ENCODE measurements around the gene MAPKAPK3. TPM values are rescaled to one million over a fixed set of nuclear protein-coding genes. Genes with fewer than 3 reads are reported as not detected.
A peak's percentile ranks its signal among the peaks of the same experiment; 100 is the strongest.

The MAPKAPK3 gene
- polyA plus RNA-seq, 1 donor = 29.5 TPM

DNA sequence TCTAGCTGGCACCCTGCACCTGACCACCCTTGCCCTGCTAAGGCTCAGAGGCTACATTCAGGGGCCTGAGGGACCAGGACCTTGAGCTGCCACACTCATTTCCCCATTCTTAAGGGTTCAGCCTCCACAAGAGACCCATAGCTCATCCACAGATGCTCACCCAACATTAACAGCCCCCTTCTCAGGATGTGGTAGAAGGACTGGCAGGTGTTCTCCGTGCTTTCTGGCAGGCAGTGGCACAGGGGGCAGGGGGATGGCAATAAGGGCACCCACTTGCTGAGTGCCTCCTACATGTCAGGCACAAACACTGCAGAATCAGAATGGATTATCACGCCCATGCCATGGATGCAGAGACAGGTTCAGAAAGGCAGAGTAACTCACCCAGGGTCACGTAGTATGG lies 9.4 kb downstream of the MAPKAPK3 start:
- no peak for DNase-seq (ENCODE audit: low read depth)

DNA sequence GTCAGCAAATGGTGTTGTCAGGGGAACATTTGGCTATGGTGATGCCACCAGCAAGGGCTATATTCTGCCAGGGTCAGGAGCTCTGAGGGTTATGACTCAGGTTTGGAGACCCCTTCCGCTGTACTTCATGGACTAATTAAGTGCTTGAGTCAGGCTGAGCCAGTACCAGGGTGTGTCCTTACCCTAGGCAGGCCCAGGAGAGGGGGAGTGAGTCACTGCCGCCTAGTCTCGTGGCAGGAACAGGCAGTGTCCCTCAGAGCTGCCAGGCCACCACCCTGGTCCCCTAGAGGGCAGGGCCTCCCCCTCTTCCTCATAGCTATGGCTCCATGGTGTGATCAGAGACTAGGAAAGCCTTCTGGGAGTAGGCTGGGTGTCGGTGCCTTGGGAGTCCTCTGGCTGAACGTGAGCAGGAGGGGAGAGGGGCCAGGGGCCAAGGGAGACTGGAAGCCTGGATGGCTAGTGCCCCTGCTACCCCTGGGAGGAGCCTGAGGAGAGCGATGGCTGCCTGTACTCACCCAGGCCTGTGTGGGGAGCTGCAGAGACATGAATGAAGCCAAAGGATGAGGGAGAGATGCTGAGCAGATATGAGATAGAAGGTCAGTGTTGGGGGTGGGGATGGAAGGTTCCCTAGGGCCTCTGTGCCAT lies 10.6 kb downstream of the MAPKAPK3 start:
- DNase-seq (ENCODE audit: low read depth) = no peak

DNA sequence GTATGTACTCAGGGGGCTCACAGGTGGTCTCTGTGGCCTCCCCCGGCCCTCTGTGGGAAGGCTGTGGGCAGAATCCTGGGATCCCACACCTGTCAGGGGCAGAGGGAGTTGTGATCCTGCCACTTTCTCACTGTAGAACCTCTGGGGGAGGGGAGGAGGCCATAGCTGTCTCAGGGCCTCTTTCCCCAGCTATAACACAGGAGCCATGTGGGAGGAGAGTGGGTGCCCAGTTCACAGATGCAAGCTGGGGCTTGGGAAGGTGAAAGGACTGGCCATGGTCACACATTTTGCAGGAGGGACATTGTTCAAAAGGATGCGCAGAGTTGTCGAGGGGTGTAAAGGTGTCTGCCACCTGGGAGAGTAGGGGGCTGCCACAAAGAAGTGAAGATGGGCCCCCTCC lies 11.7 kb downstream of the MAPKAPK3 start:
- no peak for DNase-seq (ENCODE audit: low read depth)

DNA sequence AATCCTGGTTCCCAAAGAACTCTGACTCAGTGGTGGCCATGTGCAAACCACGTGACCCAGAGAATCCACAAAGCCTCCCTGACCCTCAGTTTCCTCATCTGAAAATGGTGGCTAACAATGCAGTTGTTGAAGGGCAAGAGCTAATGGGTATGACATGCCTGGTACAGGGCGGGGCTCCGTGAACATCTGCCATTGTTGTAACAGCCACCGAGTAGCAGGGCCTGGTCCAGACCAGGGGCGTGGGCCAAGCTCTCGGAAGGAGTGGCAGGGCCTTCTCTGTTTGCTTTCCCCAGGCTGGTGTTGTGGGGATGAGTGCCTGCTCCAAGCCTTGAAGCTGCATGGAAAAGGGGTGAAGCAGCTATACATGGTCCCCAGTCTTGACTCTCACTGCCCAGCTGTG lies 13.4 kb downstream of the MAPKAPK3 start:
- no peak for DNase-seq (ENCODE audit: low read depth)

DNA sequence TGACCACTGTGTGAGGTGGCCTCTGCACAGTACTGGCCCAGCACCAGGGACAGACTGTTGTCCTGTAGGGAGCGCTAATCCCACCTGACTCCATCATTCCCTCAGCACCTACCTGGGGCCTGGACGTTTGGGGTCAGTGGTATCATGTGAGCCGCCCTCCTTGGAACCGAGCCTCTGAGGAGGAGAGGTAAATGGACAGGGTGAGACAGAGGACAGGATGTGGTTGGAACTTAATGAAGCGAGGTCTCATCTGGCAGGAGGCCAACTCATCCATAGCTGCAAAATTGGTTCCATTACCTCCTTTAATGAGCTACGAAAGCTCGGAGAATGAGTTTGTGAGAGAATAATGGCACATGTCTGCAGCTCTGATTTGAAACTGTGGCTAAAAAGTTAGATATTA lies 13.9 kb downstream of the MAPKAPK3 start:
- no peak for DNase-seq (ENCODE audit: low read depth)

DNA sequence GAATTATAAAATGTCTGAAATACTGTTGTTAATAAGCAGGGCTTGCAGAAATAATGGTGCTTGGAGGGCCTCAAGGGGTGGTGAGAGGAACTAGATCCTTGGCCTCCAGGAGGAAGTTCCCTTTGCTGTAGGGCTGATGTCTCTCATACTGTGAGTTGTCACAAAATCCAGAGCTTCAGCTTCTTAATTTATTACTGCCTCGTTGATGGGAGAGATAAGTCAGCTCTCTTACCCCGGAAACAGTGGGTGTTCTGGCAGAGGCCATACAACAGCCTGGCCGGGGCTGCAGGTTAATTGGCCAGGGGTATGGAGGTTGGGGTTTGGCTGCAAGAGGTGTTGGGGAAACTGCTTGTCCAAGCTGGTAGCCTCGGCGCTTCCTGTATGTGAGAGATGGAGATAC lies 15.5 kb downstream of the MAPKAPK3 start:
- DNase-seq (ENCODE audit: low read depth) = no peak

DNA sequence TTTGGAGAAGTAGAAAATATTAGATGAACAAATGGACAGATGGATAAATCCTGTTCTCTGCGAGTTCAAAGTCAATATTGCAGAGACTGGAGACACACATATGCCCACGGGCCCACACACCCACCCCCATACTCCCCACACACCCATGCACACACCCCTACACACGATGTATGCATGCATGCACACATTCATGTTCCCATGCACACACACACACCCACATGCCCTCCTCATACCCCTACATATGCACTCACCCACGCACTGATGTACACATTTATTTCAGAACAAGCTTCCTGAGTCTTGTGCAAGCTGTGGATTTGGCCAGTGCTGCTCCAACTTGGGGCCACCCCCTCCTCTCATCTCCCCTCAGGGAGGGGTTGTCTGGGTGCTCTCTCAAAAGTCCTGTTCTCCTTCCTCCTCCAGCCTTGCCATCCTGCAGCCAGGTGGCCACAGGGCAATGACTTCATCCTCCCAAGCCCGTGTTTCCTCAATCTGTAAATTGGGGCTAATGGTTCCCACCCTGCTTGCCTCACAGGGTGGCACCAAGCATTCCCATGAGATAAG lies 16.4 kb downstream of the MAPKAPK3 start:
- DNase-seq (ENCODE audit: low read depth) = no peak

DNA sequence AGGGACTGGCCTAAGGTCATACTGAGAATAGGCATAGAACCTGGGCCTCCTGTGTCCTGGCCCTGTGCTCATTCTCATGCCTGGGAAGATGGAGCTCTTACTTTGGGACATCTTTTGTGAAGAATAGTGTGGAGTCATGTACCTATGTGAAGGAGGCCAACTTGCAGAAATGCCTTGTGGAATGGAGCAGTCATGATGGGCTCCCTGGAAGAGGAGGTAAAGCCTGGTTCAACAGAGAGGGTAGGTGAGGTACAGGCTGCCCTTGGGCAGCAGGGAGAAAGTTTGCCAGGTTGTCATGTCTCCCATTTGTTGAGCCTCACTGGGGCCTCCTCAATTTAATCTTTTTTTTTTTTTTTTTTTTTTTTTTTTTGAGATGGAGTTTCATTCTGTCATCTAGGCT lies 18.1 kb downstream of the MAPKAPK3 start:
- DNase-seq (ENCODE audit: low read depth) = no peak

DNA sequence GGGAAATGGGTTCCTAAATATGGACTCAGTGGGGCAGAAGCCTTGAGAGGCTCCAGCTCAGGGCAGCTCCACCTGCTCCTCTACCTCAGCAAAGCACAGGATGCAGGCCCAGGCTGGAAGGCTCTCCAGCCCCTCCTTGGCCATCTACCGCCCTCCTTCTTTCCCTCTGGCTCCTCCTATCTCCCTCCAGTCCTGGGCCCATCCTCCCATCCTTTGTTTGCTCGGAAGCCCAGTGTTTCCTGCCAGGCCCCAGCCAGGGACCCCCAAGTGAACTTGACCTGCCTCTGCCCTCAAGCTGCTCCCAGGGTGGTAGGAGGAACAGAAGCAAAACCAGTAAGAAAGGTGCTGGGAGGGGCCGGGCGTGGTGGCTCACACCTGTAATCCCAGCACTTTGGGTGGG lies 20.1 kb downstream of the MAPKAPK3 start:
- DNase-seq (ENCODE audit: low read depth) = no peak

DNA sequence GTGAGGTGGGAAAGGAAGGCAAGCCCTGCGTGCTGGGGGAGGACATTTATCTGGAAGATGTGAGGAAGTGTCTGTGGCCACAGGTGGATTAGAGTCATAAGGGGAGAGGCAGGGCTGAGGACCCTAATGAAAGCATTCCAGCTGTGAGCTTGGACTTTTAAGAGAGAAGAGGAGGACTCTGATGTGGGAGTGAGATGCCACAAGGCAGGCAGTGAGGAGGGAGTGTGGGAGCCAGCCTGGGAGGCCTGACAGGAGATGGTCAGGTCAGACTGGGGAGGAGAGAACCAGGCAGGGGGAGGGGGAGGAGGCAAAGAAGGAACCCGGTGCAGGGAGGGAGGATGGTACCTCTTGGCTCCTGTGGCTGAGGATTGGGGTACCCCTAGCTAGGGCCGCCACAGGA lies 21.0 kb downstream of the MAPKAPK3 start:
- DNase-seq (ENCODE audit: low read depth) = no peak

DNA sequence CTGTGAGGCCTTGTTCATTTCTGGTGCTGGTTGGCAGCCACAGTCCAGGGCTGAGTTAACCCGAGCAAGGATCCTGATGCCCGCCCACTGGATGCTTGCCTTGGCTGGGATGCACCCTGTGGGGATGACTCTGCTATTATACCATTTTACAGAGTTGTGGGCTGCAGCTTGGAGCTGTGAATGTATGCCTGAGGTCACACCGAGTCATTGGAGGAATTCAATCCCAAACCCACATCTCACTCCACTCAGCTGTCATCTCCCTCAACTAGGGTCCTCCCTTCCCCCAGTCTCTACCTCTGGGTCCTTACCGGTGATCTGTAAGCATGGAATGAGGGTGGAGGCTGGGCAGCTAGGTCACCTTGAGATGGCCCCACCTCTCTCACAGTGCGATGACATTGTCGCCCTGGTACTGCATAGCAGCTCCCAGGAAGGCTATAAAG lies 22.1 kb downstream of the MAPKAPK3 start:
- no peak for DNase-seq (ENCODE audit: low read depth)

DNA sequence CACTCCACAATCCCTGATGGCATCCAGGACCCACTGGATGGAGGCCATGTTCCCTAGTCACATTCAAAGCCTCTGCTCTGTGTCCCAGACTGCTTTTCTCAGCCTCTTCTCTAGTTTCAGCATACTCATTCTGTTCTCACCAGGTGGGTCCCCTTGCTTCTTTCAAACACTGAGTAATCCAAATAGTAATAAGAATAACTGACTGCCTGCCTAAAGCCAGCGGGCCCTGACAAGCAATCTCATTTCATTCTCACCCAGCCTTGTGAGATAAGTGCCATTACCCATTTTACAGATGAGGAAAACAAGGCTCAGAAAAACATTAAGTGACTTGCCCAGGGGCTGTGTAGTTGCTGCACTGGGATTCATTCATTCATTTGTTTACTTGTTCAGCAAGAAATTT lies 25.4 kb downstream of the MAPKAPK3 start:
- no peak for DNase-seq (ENCODE audit: low read depth)

DNA sequence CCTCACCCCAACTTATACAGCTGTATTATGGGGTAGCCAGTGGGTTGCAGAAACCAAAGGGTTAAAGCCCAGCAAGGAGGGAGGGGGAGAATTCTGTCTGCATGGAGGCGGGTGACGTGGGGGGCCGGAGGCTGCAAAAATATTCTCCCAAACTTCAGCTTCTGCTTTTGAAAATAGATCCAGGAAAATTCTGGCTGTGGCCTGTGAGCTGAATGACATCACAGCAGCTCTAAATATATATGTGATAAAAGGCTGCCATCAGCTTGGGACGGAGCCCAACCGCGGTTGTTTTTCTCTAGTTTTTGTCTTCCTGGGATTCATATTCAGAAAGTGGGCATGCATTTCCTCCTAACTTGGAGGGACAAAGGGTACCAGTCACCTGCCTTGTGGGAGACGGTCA lies 27.6 kb downstream of the MAPKAPK3 start:
- peak; percentile 16 for DNase-seq (ENCODE audit: low read depth)

DNA sequence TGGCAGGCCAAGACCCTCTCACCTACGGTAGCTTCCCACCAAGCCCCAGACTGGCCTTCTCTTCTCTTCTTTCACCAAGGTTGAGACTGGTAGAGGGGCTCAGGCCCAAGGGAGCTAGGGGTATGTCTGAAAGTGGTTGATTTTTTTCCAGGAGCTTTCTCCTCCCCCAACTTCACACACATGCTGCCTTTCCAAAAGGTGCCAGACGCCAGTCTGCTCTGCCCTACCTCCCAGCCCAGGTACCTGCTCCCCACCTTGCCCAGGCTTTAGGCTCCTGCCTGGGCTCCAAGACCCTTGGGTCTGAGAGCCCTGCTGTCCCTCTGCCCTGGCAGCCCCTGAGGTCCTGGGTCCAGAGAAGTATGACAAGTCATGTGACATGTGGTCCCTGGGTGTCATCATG lies 28.4 kb downstream of the MAPKAPK3 start:
- no peak for DNase-seq (ENCODE audit: low read depth)

DNA sequence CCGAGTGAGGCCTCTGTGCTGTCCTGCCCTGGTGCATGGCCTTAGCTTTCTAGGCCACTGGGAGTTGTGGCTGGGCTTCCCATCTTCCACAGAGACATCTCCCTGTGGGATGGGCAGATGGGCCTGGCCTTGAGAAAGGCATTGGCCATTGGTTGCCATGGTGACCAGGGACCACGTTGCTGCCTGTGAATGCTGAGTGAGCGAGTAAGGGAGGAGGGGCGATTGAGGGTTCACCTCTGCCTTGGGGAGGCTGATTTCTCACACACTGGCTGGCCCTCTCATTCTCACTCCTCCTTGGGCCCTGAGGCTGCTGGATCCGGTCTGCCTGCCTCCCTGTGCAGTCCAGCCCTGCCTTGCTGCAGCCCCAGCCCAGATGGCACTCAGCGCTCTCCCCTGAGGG lies 31.4 kb downstream of the MAPKAPK3 start:
- no peak for DNase-seq (ENCODE audit: low read depth)

DNA sequence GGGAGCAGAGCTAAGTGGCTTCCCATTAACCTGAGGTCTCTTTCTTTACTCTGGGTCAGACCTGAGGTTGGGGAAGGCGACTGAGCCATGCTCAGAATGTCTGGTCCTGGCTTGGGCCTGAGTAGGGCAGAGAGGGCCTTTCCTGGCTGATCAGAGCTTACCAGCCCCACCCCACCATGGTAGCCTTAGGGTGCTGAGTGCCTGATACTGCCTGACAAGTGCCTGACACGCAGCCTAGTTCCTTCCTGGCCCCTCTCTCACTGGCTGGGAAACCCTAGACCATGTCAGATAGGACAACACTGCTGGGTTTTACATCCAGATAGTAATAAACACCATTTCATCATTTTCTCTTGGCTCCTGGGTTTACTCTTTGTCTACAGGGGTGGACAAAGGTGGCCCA lies 32.0 kb downstream of the MAPKAPK3 start:
- no peak for DNase-seq (ENCODE audit: low read depth)

DNA sequence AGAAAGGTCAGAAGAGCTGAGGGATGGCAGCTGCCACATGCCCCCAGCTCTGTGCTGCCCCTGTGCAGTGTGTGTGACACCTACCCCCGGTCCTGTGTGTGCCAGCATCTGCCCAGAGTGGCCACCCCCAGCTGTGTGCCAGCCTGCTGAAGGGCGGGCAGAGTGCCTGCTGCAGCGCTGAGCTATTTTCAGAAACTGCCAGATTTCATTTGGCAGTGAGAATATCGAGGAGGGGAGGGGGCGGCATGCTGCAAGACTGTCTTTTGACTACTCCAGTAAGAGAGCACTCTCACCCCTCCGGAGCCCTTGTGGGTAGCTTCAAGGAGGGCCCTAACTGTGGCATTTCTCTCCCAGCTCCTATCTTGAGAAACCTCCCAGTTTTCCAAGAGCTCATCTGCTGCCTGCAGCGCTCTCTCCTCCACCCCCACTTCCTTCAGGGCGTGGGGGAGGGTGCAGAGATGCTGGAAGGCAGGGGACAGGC lies 32.5 kb downstream of the MAPKAPK3 start:
- DNase-seq (ENCODE audit: low read depth) = no peak

DNA sequence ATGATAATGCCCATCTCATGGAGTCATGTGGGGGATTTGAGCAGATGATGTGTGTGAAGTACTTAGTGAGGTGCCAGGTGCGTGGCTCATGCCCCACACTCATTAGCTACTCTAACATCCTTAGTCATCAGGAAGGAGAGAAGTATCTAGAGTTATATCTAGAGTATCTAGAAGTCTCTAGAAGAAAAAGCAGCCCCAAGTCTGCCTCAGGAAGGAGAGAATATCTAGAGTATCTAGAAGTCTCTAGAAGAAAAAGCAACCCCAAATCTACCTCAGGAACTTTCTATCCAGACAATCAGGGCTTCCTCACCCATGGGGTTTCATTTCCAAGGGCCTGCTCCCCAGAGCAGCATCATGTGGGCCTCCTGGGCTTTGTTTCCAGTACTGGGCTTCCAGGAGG lies 33.1 kb downstream of the MAPKAPK3 start:
- DNase-seq (ENCODE audit: low read depth) = no peak

DNA sequence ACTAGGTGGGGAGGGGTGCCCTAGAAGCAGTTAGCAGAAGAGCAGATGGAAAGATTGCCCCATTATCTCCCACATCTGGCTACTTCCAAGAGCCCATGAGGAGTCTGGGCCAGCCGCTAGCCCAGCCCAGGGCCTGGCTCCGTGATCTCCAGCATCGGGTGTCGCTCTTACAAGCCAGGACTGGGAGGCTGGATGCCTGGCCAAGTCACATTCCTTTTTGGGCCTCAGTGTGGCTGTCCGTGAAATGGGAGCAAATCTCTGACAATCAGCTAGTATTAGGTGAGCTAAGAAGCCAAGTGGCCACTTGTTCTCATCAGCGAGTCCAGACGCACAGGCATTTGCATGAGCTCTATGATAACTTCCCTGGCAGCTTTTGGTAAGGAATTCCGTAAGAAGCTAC lies 34.5 kb downstream of the MAPKAPK3 start:
- no peak for DNase-seq (ENCODE audit: low read depth)

DNA sequence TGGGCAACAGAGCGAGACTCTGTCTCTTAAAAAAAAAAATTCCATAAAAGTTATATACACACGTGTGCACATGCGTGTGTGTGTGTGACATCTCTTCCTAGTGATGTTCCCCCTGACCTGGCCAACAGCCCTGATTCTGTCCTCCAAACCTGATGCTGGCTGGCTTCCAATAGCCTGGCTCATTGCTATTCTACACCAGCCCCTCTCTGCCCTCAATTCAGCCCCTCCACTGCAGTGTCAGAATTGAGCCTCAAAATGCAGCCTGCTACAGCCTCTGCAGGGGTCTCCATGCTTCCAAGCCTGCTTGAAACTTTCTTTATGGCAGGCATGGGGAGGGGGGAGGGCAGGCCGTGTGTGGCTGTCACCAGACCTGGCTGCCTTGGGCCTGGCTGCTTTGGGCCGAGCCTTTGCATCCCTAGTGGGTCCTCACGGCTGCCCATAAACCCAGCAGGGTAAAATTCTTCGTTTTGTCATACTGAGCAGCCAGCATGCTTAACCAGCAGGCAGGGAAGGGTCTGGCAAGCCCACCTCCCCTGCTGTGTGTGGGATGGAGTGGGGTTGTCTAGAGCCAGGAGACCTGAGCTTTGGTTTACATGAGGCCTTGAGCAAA lies 35.1 kb downstream of the MAPKAPK3 start:
- DNase-seq (ENCODE audit: low read depth) = no peak

DNA sequence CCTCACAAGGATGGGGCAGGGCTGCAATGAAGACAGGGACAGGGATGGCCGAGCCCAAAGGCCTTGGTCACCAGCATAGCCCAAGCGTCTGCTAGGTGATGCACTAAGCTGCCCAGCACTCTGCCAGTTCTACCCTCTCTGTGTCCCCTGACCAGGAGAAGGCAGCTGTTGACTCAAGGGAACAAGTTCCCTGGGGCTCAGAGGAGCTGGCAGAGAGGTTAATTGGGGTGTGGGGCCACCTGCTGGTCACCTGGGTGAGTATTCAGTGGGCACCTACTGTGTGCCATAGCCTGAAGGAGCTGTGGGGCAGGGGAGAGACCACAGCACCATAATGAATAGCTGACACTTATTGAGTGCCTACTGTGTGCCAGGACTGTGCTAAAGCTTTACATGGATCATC lies 35.8 kb downstream of the MAPKAPK3 start:
- DNase-seq (ENCODE audit: low read depth) = no peak

DNA sequence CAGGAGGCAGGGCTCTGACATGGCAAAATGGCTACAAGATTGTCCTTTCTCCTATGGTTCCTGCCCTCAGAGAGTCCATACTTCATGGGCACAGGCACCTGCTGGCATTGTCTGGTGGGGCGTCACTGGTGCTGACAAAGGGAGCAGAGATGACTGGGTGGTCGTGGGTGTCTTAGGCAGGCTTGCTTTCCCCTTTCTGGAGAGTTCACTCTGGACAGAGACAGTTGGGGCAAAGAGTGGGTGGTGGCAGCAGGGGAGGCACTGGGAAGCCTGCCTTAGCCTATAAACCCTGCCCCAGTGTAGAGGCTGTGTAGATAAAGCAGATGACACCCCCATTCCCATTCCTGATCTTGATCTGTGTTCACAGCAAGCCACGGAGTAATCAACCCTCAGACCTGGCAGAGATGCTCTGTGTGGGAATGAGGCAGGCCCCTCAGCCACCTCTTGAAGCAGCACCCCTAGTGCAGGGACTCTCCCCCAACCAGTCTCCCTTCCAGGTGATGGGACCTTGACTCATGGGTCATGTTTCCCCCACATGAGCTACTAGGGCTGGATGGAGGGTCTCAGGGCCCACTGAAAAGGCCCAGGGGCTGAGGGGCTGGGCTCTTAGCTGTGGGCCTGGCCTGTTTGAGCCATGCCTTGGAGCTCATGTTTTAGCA lies 37.1 kb downstream of the MAPKAPK3 start:
- no peak for DNase-seq (ENCODE audit: low read depth)
